ENCODE measurements around the gene PLA2G4E. TPM values are rescaled to one million over a fixed set of nuclear protein-coding genes. Genes with fewer than 3 reads are reported as not detected.

PLA2G4E gene
- total RNA-seq, 6 experiments from 2014 or later = not detected

DNA sequence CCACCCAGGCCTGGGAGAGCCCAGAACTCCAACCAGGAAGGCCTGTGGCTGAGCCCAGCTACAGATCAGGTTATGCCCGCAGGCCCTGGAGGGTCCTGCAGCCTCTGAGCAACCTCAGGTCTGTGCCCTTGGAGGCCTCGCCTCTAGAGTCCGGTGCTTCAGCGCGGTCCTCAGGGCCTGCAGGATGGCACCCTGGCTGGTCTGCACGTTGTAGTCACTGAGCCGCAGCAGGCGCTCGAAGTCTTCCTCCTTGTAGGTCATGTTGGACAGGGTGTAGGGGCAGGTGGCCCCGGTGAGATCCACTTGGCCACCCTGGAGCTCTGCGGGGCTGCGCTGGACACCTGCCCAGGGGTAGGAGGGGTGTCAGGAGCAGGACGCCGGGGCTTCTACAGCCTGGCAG lies 47.8 kb upstream of the PLA2G4E start:
- intact Hi-C loops (cut with DNase I) = loop anchor here in 1 of 2 donors (5.0 kb wide), 1 partner anchor 81 kb away; no protein-coding TSS in a partner anchor
- WGBS (ENCODE audit: insufficient coverage, low coverage, low lambda C conversion rate, missing lambda C conversion rate) = no CpG with 5 or more reads among the region's 14 CpGs
- Histone ChIP-seq H3K27ac (no peak overlapping the region), H3K27me3 (no peaks in the 10 kb centered on the region), H3K4me3 (no peak overlapping the region), H3K36me3 (no peaks in the 10 kb centered on the region), H3K9me3 (no peaks in the 10 kb centered on the region), H3K4me1 (no peaks in the 10 kb centered on the region)
- ATAC-seq = no peak
- DNase-seq = peak in 1 of 3 donors; percentile 37
- TF ChIP-seq, protein P1, sequence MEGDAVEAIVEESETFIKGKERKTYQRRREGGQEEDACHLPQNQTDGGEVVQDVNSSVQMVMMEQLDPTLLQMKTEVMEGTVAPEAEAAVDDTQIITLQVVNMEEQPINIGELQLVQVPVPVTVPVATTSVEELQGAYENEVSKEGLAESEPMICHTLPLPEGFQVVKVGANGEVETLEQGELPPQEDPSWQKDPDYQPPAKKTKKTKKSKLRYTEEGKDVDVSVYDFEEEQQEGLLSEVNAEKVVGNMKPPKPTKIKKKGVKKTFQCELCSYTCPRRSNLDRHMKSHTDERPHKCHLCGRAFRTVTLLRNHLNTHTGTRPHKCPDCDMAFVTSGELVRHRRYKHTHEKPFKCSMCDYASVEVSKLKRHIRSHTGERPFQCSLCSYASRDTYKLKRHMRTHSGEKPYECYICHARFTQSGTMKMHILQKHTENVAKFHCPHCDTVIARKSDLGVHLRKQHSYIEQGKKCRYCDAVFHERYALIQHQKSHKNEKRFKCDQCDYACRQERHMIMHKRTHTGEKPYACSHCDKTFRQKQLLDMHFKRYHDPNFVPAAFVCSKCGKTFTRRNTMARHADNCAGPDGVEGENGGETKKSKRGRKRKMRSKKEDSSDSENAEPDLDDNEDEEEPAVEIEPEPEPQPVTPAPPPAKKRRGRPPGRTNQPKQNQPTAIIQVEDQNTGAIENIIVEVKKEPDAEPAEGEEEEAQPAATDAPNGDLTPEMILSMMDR (IDR thresholded peaks at IDR 0.05) = no peak
- no peak for TF ChIP-seq POLR2A (IDR thresholded peaks at IDR 0.05)

DNA sequence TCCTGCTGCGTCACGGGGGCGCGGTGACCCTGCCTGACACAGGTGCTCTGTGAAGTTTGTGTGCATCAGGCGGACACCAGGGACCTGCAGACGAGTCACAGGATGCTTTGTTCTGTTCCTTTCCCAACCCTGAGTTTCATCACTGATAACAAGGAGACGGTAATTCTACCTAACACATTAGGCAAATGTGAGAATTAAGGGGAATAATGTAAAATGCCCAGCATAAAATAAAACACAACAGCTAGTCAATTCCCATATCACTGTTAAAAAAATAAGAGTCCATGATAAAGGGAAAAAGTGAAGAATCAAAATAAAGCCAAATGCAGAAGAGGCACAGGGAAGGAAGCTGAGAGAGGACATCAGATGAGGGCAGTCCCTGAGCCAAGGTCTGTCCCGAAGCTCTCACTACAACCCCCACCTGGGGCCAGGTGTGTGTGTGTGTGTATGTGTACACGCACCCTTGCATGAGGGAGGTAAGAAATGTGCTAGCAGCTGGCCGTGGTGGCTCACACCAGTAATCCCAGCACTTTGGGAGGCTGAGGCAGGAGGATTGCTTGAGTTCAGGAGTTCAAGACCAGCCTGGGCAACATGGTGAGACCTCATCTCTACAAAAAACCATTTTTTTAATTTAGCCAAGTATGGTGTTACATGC lies 46.0 kb upstream of the PLA2G4E start:
- Histone ChIP-seq H3K27me3 (no peaks in the 10 kb centered on the region), H3K4me1 (no peaks in the 10 kb centered on the region), H3K9me3 (no peaks in the 10 kb centered on the region), H3K36me3 (no peaks in the 10 kb centered on the region), H3K4me3 (no peak overlapping the region), H3K27ac (no peak overlapping the region)
- 25% methylated on average over 9 of the region's 10 CpGs for WGBS (ENCODE audit: insufficient coverage, low coverage, low lambda C conversion rate, missing lambda C conversion rate)
- DNase-seq (no peak), ATAC-seq (no peak)
- TF ChIP-seq POLR2A (IDR thresholded peaks at IDR 0.05) = no peak
- intact Hi-C loops (cut with DNase I) = loop anchor here in 1 of 2 donors (5.0 kb wide), 1 partner anchor 80 kb away; no protein-coding TSS in a partner anchor

DNA sequence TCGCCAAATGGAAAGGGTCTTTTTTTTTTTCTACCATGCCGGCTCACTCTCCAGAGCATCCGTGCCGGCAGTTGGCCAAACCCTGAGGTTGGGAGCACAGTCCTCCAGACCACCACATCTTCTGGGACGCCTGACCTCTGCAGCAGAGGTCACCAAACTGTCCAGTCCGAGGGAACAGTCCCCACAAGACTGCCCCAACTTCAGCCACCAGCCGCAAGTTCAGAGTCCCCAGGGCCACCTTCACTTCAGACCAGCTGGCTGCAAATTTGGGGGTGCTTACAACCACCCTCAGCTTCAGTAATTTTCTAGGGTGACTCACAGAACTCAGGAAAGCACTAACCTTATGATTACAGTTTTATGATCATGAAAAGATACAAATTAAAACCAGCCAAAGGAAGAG lies 44.6 kb upstream of the PLA2G4E start:
- no CpG with 5 or more reads among the region's 7 CpGs for WGBS (ENCODE audit: insufficient coverage, low coverage, low lambda C conversion rate, missing lambda C conversion rate)
- Histone ChIP-seq H3K36me3 (no peaks in the 10 kb centered on the region), H3K4me1 (peaks cover 0 to 7% (median 0%) of the 10 kb centered on the region in 4 donors), H3K4me3 (no peak overlapping the region), H3K9me3 (no peaks in the 10 kb centered on the region), H3K27me3 (no peaks in the 10 kb centered on the region), H3K27ac (no peak overlapping the region)
- DNase-seq (no peak), ATAC-seq (no peak)
- no peak for TF ChIP-seq POLR2A (IDR thresholded peaks at IDR 0.05)
- TF ChIP-seq, protein P1 (IDR thresholded peaks at IDR 0.05) = no peak
- intact Hi-C loops (cut with DNase I) = loop anchor here in 1 of 2 donors (5.0 kb wide), 1 partner anchor 78 kb away; no protein-coding TSS in a partner anchor

DNA sequence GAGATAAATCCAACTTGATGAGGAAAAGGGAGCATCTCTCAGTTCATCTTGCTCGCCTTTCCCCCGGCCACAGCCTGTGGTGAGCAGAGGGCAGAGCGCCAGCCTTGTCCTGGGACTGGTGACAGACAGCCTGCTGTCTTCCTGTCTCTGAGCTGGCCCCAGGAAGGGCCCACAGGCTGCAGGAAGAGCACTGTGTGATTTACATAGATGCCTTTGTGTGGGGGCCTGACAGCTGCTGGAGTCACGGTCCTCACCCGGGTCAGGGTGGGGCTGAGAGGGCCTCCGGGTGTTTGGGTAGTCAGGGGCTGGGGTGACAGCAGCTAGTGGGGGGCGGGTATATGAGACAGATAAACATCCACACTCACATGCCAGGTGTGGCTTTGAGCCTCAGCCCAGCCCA lies 44.2 kb upstream of the PLA2G4E start:
- Histone ChIP-seq H3K36me3 (no peaks in the 10 kb centered on the region), H3K4me3 (no peak overlapping the region), H3K9me3 (no peaks in the 10 kb centered on the region), H3K27ac (no peak overlapping the region), H3K27me3 (no peaks in the 10 kb centered on the region), H3K4me1 (peaks cover 0 to 12% (median 0%) of the 10 kb centered on the region in 4 donors)
- TF ChIP-seq POLR2A (IDR thresholded peaks at IDR 0.05) = no peak
- TF ChIP-seq, protein P1 (IDR thresholded peaks at IDR 0.05) = no peak
- DNase-seq (peak in 1 of 3 donors; percentile 60), ATAC-seq (peak in 3 of 4 donors; percentile 7 to 11 (median 10))
- intact Hi-C loops (cut with DNase I) = loop anchor here in 1 of 2 donors (5.0 kb wide), 1 partner anchor 78 kb away; no protein-coding TSS in a partner anchor
- 48% methylated on average over 3 of the region's 7 CpGs for WGBS (ENCODE audit: insufficient coverage, low coverage, low lambda C conversion rate, missing lambda C conversion rate)

DNA sequence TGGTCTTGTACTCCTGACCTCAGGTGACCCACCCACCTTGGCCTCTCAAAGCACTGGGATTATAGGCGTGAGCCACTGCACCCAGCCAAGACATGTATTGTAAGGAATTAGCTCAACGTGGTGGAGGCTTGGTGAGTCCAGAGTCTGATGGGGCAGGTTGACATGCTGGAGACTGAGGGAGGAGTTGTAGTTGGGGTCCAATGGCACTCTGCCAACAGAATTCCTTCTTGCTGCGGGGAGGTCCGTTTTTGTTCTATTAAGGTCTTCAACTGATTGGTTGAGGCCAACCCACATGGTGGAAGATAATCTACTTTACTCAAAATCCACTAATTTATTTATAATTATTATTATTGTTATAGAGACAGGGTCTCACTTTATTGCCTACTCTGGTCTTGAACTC lies 43.4 kb upstream of the PLA2G4E start:
- WGBS (ENCODE audit: insufficient coverage, low coverage, low lambda C conversion rate, missing lambda C conversion rate) = 69% methylated on average over 3 of the region's 4 CpGs
- Histone ChIP-seq H3K36me3 (no peaks in the 10 kb centered on the region), H3K27ac (no peak overlapping the region), H3K4me1 (peaks cover 0 to 15% (median 0%) of the 10 kb centered on the region in 4 donors), H3K4me3 (no peak overlapping the region), H3K27me3 (no peaks in the 10 kb centered on the region), H3K9me3 (no peaks in the 10 kb centered on the region)
- ATAC-seq (no peak), DNase-seq (no peak)
- TF ChIP-seq POLR2A (IDR thresholded peaks at IDR 0.05) = no peak
- TF ChIP-seq, protein P1 (IDR thresholded peaks at IDR 0.05) = no peak
- intact Hi-C loops (cut with DNase I) = no loop called here

All from right lobe of liver (tissue), 6 donors.